Chondrocyte (in vitro differentiated cells): ENCODE results near the gene KLHDC10. TPM values are rescaled to one million over a fixed set of nuclear protein-coding genes. Genes with fewer than 3 reads are reported as not detected.
"Not testable (repeated sequence)": the region's sequence is repeated elsewhere in the genome, so short reads cannot be mapped to it uniquely, and the experiment has no call there.

ENCODE experiments used
- DNase-seq: peaks from one replicate; pipeline ENCODE4 v3.0.0; 2021; ENCODE audit warnings: mixed read lengths, low spot score
- H3K27ac Mint-ChIP-seq: one replicate; pipeline ENCODE4 v1.8.0; 2021; ENCODE audit warnings: mild to moderate bottlenecking, moderate library complexity, mixed read lengths; ENCODE audit not compliant: unreplicated experiment
- H3K27me3 Mint-ChIP-seq: 2 replicates; pipeline ENCODE4 v1.8.0; 2021; ENCODE audit warnings: low read depth, mixed read lengths
- H3K36me3 Mint-ChIP-seq: 2 replicates; pipeline ENCODE4 v1.8.0; 2021; ENCODE audit warnings: low read depth, mixed read lengths
- H3K4me1 Mint-ChIP-seq: 2 replicates; pipeline ENCODE4 v1.8.0; 2021; ENCODE audit warnings: low read depth, mild to moderate bottlenecking, mixed read lengths
- H3K4me3 Mint-ChIP-seq: one replicate; pipeline ENCODE4 v1.8.0; 2021; ENCODE audit warnings: mild to moderate bottlenecking, moderate library complexity, mixed read lengths; ENCODE audit not compliant: unreplicated experiment
- H3K9me3 Mint-ChIP-seq: 2 replicates; pipeline ENCODE4 v1.8.0; 2021; ENCODE audit warnings: low read depth, mixed read lengths
- total RNA-seq: library from RNA; stranded (reverse); gene quantifications from 3 replicates; pipeline ENCODE4 v1.2.1, GENCODE V29; 2021
- TF ChIP-seq, protein P1 (sequence below): fragments of 200-600 bp; sonication (generic); IDR thresholded peaks from 2 replicates; pipeline ENCODE4 v1.5.0; 2021; ENCODE audit warnings: antibody characterized with exemption, mild to moderate bottlenecking, moderate library complexity

Gene KLHDC10
- total RNA-seq, 1 donor from 2014 or later = 28.0 TPM

DNA sequence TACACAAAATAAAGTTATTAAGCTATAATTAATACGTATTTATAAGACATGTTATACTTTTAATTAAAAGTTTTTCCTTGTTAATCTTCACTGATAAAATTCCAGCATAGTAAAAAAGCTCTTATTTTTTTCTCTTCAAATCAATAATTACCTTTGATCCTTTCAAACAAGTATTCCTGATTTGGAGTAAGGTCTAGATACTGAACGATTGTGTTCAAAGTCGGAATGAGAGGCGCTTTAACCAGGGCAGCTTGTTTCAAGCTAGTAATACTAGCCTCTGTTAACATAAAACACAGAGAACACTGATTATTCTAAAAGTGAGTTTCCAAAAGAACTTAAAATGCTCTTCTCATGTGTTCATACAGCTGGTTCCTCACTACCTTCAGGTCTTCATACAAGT is 107.9 kb downstream of the KLHDC10 start:
- no peak for DNase-seq
- Mint-ChIP-seq H3K4me1 (no peaks in the 10 kb centered on the region), H3K9me3 (no peaks in the 10 kb centered on the region), H3K27me3 (no peaks in the 10 kb centered on the region), H3K27ac (no peak overlapping the region), H3K36me3 (peaks cover 16% of the 10 kb centered on the region), H3K4me3 (no peak overlapping the region)
- TF ChIP-seq, protein P1, sequence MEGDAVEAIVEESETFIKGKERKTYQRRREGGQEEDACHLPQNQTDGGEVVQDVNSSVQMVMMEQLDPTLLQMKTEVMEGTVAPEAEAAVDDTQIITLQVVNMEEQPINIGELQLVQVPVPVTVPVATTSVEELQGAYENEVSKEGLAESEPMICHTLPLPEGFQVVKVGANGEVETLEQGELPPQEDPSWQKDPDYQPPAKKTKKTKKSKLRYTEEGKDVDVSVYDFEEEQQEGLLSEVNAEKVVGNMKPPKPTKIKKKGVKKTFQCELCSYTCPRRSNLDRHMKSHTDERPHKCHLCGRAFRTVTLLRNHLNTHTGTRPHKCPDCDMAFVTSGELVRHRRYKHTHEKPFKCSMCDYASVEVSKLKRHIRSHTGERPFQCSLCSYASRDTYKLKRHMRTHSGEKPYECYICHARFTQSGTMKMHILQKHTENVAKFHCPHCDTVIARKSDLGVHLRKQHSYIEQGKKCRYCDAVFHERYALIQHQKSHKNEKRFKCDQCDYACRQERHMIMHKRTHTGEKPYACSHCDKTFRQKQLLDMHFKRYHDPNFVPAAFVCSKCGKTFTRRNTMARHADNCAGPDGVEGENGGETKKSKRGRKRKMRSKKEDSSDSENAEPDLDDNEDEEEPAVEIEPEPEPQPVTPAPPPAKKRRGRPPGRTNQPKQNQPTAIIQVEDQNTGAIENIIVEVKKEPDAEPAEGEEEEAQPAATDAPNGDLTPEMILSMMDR = no peak

DNA sequence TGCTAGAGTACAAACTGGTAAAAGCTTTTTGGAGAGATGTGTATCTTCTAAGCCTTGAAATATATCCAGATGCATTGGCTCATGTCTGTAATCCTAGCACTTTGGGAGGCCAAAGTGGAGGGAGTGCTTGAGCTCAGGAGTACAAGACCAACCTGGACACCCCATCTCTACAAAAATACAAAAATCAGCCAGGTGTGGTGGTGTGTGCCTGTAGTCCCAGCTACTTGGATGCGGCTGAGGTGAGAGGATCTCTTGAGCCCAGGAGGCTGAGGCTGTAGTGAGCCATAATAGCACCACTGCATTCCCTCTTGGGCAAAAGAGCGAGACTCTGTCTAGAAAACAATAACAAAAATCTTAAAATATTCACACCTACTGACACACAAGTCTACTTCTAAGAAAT is 109.3 kb downstream of the KLHDC10 start:
- Mint-ChIP-seq H3K27ac (no peak overlapping the region), H3K27me3 (no peaks in the 10 kb centered on the region), H3K9me3 (no peaks in the 10 kb centered on the region), H3K4me3 (no peak overlapping the region), H3K36me3 (peaks cover 13% of the 10 kb centered on the region), H3K4me1 (no peaks in the 10 kb centered on the region)
- TF ChIP-seq, protein P1 = no peak
- DNase-seq = no peak

DNA sequence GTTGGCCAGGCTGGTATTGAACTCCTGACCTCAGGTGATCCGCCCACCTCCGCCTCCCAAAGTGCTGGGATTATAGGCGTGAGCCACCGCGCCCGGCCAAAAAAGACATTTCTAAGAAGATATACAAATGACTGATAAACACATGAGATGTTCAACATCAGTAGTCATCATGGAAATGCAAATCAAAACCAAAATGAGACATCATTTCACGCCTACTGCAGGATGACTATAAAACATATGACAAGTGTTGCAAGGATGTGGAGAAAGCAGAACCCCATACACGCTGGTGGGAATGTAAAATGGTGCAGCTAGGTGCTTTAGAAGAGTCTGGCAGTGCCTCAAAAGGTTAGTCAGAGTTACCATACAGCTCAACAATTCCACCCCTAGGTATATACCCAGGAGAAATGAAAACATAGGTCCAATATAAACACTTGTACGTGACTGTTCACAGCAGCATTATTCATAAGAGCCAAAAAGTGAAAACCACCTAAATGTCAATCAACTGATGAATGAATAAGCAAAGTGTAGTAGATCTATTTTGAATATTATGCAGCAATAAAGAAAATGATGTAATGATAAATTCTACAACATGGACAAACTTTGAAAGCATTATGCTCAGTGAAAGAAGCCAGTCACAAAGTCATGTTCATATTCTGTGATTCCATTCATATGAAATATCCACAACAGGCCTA is 110.4 kb downstream of the KLHDC10 start:
- Mint-ChIP-seq H3K4me3 (no peak overlapping the region), H3K4me1 (no peaks in the 10 kb centered on the region), H3K27ac (peak overlapping the region; percentile 53), H3K27me3 (no peaks in the 10 kb centered on the region), H3K36me3 (peaks cover 15% of the 10 kb centered on the region), H3K9me3 (no peaks in the 10 kb centered on the region)
- TF ChIP-seq, protein P1 = no peak
- no peak for DNase-seq

DNA sequence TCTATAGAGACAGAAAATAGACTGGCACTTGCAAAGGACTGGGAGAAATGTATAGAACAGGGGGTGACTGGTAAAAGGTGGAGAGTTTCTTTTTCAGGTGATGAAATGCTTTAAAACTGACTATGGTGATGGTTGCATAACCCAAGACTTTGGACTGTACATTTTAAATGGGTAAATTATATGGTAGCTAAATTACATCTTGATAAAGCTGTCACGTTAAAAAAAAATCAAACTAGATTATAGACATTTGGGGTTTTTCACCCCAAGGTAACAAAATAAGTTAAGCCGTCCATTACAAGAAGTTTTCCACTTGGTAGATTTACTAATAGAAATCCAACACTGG is 110.9 kb downstream of the KLHDC10 start:
- Mint-ChIP-seq H3K27me3 (no peaks in the 10 kb centered on the region), H3K4me3 (no peak overlapping the region), H3K36me3 (peaks cover 15% of the 10 kb centered on the region), H3K9me3 (no peaks in the 10 kb centered on the region), H3K27ac (no peak overlapping the region), H3K4me1 (no peaks in the 10 kb centered on the region)
- DNase-seq = no peak
- TF ChIP-seq, protein P1 = no peak

DNA sequence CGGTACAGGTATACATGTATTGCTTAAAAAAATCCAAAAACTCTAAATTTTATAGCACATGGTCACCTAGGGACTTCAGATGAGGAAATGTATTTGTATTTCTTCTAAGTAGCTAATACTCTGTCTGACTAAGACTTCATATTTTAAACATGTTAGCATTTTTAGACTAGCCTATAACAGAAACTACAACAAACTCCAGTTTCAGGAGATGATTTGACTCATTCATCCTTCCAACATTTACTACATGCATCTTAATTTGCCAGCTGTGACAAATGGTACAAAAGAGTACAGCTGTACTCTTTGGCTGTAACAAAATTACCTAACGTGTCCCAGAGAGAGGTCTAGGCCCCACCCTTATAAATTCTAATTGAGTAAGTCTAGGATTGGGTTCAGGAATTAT is 112.7 kb downstream of the KLHDC10 start:
- H3K36me3 Mint-ChIP-seq = peaks cover 14% of the 10 kb centered on the region
- H3K4me3 Mint-ChIP-seq = no peak overlapping the region
- H3K27me3 Mint-ChIP-seq = no peaks in the 10 kb centered on the region
- DNase-seq = no peak
- H3K9me3 Mint-ChIP-seq = no peaks in the 10 kb centered on the region
- TF ChIP-seq, protein P1 = no peak
- no peaks in the 10 kb centered on the region for H3K4me1 Mint-ChIP-seq
- no peak overlapping the region for H3K27ac Mint-ChIP-seq

DNA sequence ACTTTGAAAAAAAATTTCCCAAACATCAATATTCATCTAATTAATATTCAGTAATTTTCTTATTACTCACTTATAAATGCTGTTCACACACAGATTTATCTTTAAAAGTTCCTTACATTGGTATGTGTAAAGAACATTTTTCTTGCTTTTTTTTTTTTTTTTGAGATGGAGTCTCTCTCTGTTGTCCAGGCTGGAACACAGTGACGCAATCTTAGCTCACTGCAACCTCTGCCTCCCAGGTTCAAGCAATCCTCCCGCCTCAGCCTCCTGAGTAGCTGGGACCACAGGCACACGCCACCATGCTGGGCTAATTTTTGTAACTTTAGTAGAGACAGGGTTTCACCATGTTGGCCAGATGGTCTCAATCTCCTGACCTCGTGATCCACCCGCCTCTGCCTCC is 114.0 kb downstream of the KLHDC10 start:
- H3K36me3 Mint-ChIP-seq, H3K9me3 Mint-ChIP-seq, H3K27me3 Mint-ChIP-seq, H3K4me1 Mint-ChIP-seq, H3K4me3 Mint-ChIP-seq, DNase-seq, H3K27ac Mint-ChIP-seq: not testable (repeated sequence)
